ENCODE data around the gene TEKT5.

TEKT5 gene

GRCh38 chr16:10666291-10666690 lies 28.4 kb downstream of the TEKT5 start:
- no peak for DNase-seq (ENCODE audit: low read depth in 2 of 2)
- H3K4me3 ChIP-seq (replicated peaks in 1 of 2; ENCODE audit: low read depth in 2 of 2, low read length in 2 of 2) = no peak overlapping the region
- TF ChIP-seq CTCF (IDR thresholded peaks at IDR 0.05; ENCODE audit: low read depth, low read length) = no peak

GRCh38 chr16:10665166-10665565 lies 29.6 kb downstream of the TEKT5 start:
- no peak for DNase-seq (ENCODE audit: low read depth in 2 of 2)
- H3K4me3 ChIP-seq (replicated peaks in 1 of 2; ENCODE audit: low read depth in 2 of 2, low read length in 2 of 2) = no peak overlapping the region
- TF ChIP-seq CTCF (IDR thresholded peaks at IDR 0.05; ENCODE audit: low read depth, low read length) = no peak

DNA sequence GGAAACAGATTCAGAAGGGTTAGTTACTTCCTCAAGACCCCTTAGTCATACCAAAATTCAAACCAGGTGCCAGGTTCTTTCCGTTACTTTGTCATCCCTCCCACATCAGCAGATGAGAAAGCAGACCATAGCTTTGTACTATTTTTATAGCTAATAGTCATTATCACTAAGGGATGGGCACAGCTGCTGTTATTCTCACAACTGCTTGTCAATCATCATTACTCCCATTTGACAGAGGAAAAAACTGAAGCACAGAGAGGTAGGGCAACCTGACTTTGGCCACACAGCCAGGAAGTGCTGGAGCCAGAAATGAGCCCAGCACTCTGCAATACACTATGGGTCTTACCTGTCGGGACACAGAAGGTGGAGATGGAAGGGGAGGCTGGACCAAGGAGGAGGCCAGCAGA lies 30.0 kb downstream of the TEKT5 start:
- H3K4me3 ChIP-seq (replicated peaks in 1 of 2; ENCODE audit: low read depth in 2 of 2, low read length in 2 of 2) = no peak overlapping the region
- no peak for DNase-seq (ENCODE audit: low read depth in 2 of 2)
- TF ChIP-seq CTCF (IDR thresholded peaks at IDR 0.05; ENCODE audit: low read depth, low read length) = no peak

DNA sequence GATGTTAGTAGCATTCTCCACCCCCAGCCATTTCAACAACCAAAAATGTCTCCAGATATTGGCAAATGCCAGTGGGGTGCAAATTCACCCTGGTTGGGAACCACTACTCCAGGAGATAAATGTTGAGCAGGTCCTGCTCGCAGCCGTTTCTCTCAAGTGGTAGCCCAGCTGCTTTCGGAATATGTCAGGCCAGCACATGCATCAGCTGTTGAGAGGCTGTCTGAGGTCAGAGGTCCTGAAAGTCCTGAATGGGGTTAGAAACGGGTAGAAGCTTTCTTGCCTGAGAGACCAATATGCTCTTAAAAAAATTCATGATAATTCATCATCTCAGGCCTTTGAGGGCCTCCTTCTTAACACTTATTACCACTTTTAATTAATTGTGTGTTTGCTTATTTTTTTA lies 31.0 kb downstream of the TEKT5 start:
- no peak overlapping the region for H3K4me3 ChIP-seq (replicated peaks in 1 of 2; ENCODE audit: low read depth in 2 of 2, low read length in 2 of 2)
- DNase-seq (ENCODE audit: low read depth in 2 of 2) = no peak
- TF ChIP-seq CTCF (IDR thresholded peaks at IDR 0.05; ENCODE audit: low read depth, low read length) = no peak

DNA sequence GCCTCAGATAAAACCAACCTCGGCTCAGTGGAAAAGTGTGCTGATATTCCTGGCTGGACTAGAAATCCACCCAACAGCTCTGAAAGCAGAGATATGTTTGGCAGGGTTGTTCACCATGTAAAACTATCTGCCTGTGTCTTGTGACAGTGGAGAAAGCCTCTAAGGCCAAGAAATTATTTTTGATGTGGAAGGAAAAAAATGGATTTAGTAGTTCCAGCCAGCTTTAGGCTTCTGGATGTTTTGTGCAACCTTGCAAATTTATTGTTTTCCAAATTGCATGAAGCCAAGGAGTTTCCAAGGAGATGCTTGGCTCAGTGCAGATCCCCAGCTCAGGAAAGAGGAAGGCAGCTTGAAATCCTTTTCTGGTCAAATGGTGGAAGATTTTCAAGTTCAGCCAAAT lies 31.6 kb downstream of the TEKT5 start:
- no peak overlapping the region for H3K4me3 ChIP-seq (replicated peaks in 1 of 2; ENCODE audit: low read depth in 2 of 2, low read length in 2 of 2)
- TF ChIP-seq CTCF (IDR thresholded peaks at IDR 0.05; ENCODE audit: low read depth, low read length) = no peak
- DNase-seq (ENCODE audit: low read depth in 2 of 2) = no peak

DNA sequence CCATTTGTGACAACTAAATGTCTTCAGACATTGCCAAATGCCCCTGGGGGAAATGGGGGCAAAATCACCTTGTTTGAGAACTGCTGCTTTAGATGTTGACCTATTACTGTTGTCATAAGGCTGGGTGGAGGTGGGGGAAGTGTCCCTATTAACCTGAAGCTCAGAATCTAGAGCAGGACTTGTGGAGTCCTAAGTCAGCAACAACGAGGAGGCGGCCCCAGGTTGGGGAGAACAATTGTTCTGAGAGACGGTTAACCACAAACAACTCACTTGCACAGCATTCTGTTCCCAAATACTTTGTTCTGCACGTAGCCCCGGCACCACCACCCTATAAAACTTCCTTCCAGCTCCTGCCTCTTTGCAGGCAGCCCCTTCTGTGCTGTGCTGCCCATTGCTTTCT lies 32.5 kb downstream of the TEKT5 start:
- no peak overlapping the region for H3K4me3 ChIP-seq (replicated peaks in 1 of 2; ENCODE audit: low read depth in 2 of 2, low read length in 2 of 2)
- no peak for TF ChIP-seq CTCF (IDR thresholded peaks at IDR 0.05; ENCODE audit: low read depth, low read length)
- no peak for DNase-seq (ENCODE audit: low read depth in 2 of 2)

GRCh38 chr16:10661737-10662136 lies 33.0 kb downstream of the TEKT5 start:
- DNase-seq (ENCODE audit: low read depth in 2 of 2) = no peak
- TF ChIP-seq CTCF (IDR thresholded peaks at IDR 0.05; ENCODE audit: low read depth, low read length) = no peak
- no peak overlapping the region for H3K4me3 ChIP-seq (replicated peaks in 1 of 2; ENCODE audit: low read depth in 2 of 2, low read length in 2 of 2)
